OCI-M2 (cell line): ENCODE measurements around the gene REXO1.
"Not testable (repeated sequence)": the region's sequence is repeated elsewhere in the genome, so short reads cannot be mapped to it uniquely, and the experiment has no call there.

Experiments
- DNase-seq: peaks from one replicate; lab custom pipeline; 2025; ENCODE audit not compliant: unreplicated experiment; lab: John Stamatoyannopoulos, UW

The REXO1 gene, protein sequence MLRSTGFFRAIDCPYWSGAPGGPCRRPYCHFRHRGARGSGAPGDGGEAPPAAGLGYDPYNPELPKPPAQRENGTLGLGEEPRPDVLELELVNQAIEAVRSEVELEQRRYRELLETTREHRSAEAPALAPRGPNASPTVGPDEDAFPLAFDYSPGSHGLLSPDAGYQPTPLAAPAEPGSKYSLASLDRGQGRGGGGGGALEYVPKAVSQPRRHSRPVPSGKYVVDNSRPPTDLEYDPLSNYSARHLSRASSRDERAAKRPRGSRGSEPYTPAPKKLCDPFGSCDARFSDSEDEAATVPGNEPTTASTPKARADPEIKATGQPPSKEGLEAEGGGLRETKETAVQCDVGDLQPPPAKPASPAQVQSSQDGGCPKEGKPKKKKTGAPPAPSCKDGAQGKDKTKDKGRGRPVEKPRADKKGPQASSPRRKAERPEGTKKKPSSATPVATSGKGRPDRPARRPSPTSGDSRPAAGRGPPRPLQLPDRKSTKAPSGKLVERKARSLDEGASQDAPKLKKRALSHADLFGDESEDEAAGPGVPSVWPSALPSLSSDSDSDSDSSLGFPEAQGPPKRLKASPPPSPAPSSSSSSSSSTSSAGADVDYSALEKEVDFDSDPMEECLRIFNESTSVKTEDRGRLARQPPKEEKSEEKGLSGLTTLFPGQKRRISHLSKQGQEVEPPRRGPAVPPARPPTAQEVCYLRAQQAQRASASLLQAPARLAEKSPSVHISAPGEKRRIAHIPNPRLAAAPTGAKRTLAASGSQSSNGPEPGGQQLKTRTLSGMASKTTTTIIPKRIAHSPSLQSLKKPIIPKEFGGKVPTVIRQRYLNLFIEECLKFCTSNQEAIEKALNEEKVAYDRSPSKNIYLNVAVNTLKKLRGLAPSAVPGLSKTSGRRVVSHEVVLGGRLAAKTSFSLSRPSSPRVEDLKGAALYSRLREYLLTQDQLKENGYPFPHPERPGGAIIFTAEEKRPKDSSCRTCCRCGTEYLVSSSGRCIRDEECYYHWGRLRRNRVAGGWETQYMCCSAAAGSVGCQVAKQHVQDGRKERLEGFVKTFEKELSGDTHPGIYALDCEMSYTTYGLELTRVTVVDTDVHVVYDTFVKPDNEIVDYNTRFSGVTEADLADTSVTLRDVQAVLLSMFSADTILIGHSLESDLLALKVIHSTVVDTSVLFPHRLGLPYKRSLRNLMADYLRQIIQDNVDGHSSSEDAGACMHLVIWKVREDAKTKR

DNA sequence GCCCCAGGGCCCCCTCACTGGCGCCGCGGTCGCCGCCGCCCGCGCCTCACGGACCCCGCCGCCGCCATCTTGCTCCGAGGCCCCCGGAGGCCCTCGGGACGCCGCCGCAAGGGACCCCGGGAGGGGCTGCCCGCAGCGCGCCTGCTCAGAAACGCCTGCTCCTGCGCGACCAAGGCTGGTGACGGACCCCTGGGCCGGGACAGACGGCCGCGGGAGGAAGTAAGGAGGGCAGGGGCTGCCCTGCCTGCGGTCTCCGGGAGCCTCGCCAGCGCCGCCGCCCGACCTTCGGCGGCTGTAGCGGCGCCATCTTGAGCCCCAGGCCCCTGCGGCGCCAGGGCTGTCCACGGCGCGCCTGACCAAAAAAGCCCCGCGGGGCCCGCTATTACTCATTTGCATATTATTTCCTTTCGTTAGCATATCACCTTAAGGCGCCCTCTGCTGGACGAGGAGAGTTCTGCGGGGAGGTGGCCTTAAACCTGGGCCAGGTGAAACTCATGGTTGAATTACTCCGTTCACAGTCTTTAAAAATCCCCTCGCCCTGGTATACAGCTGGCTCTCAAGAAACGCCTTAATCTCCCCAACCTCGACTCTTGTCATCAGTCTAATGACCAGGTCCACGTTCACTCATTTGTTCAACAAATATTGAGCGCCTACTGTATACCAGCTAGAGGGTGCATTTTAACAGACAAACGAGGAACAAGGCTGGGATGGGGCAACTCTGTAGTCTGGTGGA lies at the start of gene REXO1:
REXO1 (minus strand) TSS at position 85 of the 733 bp plus-strand sequence. CDS start 125 bp downstream, outside the sequence.
- DNase-seq, result peak; percentile 75

DNA sequence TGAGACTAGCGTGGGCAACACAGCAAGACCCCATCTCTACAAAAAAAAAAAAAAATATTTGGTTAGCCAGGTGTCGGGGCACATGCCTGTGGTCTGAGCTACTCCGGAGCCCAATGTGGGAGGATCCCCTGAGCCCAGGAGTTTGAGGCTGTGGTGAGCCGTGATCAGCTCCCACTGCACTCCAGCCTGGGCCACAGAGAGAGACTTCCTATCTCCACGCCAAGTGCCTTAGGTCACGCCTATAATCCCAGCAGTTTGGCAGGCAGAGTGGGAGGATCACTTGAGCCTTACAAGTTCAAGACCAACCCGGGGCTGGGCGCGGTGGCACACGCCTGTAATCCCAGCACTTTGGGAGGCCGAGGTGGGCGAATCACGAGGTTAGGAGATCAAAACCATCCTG lies 48.2 kb upstream of the REXO1 start:
- no peak for DNase-seq

DNA sequence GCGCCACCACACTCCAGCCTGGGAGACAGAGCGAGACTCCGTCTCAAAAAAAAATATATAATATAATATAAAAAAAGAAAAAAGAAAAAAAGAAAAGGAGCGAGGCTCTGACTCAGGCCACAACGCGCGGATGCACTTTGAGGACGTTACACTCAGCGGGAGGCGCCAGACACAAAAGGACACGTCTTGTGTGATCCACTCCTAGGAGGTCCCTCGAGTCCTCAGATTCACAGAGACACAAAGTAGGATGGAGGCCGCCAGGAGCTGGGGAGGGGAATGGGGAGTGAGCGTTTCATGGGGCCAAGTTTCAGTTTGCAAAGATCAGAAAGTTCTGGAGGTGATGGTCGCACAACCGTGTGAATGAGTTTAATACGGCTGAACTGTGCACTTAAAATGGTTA lies 45.5 kb upstream of the REXO1 start:
- no peak for DNase-seq

DNA sequence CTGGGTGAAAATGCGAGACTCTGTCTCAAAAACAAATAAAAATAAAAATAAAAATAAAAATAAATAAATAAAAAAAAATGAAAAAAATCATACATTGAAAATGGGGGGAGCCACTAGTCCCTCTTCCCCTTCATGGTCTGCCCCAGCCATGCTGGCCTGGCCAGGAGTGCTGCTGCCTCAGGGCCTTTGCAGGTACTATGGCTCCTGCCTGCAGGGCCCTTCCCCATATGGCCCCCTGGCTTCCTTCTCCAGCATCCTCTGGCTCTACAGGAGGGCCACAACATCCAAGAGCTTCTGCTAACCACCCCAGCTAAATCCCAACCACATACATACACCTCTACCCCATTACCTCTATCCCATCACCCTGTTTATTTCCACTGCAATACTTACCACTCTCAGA lies 41.6 kb upstream of the REXO1 start:
- DNase-seq, result no peak

DNA sequence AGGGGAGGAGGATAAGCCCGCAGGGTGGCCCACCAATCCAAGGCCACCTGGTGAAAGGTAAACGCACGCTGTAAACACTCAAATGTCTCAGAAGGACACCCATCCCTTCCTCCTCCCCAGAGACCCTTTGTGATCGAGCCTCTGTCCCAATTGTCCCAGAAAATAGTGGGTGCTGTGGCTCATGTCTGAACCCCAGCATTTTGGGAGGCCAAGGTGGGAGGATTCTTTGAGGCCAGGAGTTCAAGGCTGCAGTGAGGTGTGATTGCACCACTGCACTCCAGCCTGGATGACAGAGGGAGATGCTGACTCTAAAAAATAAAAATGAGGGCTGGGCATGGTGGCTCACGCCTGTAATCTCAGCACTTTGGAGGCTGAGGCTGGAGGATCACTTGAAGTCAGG lies 40.1 kb upstream of the REXO1 start:
- no peak for DNase-seq

DNA sequence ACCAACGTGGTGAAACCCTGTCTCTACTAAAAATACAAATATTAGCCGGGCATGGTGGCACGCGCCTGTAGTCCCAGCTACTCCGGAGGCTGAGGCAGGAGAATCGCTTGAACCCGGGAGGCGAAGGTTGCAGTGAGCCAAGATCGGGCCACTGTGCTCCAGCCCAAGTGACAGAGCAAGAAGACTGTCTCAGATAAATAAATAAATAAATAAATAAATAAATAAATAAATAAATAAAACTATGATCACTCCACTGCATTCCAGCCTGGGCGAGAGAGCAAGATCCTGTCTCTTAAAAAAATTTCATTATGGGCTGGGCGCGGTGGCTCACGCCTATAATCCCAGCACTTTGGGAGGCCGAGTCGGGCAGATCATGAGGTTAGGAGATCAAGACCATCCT lies 38.1 kb upstream of the REXO1 start:
- DNase-seq, result not testable (repeated sequence)

DNA sequence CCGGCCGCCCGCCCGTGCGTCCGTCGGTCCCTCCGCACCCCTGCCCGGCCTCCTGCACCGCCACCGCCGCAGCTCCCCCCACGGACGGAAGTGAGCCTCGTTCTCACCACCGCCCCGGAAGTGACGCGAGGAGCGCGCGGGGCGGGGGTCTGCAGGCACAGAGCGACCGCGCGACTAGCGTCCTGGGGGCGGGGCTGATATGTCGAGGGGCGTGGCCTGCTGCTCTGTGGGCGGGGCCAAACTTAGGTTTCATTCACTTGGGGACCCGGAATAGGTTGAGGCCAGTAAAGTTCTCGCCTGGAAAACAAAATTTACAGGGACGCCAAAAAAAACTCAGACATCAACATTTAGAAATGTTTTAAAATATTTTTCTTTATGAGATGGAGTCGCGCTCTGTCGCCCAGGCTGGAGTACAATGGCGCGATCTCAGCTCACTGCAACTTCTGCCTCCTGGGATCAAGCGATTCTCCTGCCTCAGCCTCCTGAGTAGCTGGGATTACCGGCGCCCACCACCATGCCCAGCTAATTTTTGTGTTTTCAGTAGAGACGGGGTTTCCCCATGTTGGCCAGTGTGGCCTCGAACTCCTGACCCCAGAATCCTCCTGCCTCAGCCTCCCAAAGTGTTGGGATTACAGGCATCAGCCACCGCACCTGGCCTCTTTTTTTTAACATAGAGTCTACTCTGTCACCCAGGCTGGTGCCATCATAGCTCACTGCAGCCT lies 37.3 kb upstream of the REXO1 start, which contains the start of gene ABHD17A:
ABHD17A (minus strand) TSS at position 99 of the 722 bp plus-strand sequence. CDS start 3,930 bp downstream, outside the sequence.
- DNase-seq, result peak; percentile 62

DNA sequence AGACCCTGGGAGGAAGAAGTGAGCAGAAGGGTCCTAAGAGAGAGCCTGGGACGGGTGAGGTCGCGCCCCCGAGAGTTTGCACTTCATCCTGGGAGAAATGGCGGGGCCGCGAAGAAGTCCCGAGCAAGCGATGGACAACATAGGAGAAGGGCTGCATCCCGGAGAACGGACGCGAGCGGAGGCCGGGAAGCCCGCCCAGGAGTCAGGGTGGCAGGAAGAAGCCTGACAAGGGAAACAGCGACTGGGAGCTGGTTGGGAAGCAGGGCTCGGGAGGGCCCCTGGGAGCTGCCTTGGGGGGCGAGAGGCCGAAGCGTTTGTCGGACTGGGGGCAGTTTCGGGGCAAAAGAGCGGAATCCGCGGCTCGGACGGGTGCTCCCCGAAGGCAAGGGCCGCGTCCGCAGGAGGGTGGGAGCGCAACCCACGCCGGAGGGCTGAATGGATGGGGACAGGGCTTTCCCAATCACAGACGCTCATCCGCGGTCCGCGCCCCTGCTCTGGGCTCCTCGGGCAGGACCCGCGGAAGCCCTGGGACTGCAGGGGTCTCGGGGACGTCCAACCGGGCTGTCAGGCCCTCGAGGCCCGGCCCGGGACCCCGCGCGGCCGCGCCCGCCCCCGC lies 36.5 kb upstream of the REXO1 start:
- DNase-seq, result no peak

DNA sequence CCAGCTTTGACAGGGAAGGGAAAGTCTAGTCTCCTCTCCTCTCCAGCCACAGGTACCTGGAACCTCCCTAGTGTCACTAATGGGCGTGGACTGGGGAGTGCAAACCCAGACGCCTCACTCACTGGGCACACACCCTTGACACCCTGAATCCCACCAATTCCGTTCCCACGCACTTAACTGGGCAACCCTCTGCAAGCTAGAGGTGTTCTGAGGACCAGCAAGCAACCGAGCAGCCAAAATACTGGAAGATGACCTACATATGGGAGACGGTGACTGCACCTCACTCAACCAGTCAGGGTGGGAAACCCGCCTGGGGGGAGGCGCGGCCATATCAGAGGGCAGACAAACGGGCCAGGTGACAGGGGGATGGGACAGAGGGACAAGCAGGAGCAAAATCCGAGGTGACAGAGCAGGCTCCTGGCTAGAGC lies 36.0 kb upstream of the REXO1 start:
- DNase-seq, result no peak

DNA sequence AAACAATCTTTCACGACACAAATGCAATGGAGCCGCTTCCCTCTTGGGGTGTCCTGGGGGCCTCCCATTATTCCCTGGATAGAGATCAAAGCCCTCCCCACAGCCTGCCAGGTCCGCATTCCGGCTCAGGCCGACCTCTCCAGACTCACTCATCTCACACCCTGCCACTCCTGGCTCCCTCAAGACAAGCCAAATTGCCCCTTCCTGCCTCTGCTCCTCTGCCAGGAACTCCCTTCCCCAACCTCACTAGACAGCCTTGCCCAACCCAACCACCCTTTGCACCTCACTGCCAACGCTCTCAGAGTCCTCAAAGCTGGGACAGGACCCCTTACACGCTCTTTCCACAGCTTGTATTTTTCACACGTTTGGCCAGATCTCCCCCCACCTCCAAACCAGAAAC lies 35.5 kb upstream of the REXO1 start:
- DNase-seq, result no peak

DNA sequence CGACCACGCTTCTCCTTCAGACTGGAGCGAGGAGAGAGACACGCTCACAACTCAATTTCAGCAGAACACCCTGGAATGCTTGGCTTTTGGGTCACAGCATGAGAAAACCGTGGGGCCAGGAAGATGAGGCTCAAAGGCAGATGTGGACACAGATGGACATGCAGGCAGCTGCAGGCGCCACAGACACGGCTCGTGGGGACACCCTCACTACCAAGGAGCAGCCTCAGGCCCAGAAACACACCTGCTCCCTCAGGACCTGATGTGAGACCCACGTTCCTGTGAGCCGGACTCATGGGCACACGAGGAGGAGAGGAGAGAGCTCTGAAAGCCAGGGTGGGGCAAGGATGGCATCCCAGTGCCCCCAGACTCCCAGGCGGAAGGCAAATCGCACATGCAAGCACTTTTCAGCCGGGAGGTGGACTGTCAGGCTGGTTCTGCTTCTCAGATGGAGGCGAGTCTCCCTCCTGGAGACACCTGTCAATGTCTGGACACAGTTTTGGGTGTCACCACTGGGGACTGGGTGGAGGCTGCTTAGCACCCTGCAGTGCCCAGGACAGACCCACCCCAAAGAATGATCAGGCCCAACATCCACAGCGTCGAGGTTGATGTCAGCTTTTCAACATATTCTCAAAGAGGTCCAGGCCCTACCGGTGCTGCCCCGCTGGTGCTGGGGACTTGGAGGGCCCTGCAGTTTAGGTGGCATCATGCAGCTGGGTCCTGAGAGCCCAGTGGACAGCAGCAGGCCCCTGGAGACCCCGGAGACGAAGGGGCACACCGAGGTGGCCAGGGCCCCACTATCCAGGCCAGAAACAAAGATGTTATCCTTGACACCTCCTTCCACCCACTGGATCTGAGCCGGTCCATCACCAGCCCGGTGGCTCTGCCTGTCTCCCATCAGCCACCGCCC lies 34.8 kb upstream of the REXO1 start:
- no peak for DNase-seq

DNA sequence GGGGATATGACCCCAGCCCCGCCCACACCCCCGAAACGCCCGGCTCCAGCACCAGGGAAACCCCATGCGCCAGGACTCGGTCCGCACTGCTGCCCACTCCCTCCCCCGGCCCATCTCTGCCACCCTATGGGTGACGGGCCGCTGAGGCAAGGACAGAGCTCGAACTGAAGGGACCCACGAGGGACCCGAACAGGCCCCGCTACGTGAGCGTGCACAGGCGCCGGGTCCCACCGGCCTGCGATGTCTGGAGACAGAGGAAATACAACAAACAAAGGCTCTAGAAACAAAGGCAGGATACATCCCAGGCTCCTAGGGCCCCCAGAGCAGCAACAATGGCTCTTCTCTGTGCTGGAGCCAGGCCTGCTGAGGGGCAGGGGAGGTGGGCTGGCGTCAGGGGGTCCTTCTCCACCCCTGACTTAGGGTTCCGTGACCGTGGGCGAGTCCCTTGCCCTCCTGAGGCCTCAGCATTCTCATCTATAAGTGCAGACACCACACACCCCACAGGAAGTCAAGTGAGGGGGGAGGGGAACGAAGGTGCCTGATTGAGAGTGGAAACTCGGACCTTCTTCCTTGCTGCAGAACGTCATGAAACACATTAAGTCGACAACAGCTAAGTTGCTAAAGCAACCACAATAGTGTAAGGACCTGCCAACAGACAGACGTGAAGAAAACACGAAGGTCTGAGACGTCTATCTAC lies 34.0 kb upstream of the REXO1 start:
- no peak for DNase-seq

DNA sequence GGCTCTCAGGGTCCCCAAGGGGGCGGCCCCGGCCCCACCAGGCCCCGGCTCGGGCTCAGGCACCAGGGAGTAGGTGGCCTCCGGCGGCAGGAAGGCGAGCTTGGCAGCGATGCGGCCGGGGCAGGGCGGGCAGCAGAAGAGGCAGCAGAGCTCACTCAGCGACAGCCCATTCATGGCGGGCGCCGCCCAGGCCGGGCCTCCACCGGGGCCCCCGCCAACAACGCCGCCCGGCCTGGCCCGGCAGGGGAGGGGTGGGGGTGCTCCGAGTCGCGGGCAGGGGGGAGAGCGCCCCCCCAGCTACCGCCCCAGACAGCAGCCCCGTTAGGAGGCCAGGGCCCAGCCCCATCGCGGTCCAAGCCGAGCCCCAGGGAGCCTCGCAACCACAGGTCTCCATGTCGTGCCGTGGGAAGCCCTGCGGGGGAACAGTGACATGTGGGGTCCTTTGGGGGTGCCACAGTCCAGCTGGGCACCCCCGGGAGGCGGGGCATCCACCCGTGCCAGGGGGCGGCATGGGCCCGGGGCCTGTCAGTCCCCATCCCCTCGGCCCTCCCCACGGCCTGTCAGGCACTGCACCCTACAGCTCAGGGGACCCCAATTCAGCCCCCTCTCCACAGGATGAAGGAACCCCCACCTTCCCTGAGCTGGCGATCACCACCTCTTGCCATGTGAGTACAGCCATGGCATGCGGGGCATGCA lies 33.3 kb upstream of the REXO1 start:
- not testable (repeated sequence) for DNase-seq

DNA sequence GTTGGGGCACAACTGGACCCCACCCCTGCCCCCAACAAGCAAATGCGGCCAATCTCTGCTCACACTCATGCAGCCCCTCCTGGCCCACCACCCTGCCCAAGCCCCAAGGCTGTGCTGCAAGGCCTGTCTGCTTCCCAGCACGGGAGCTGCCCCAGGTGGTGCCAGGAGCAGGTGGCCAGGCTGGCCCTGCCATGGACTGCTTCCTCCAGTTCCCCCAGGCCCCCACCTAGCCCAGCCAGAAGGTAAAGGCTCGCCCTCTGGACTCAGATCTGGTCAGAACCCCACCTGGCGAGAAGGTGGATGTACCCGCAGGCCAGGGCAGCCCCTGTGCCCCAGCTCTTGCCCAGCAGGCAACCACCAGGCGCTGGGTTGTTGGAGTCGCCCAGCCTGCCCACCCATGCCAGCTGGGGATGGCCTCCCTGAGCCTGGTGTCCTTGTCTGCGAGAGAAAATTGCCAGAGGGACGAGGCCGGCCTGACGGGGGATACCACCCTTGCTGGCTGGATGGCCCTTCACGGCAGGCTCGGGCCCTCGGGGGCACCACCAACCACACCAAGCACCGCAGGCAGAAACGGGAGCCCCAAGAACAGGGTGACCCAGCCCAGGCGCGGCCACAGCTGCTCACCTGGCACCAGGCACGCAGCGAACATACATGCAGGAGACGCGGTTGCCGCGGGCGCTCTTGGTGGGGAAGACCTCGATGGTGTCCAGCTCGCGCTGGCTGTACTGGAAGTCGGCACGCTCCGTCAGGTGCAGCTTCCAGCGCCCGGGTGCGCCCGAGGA lies 32.5 kb upstream of the REXO1 start:
- no peak for DNase-seq

DNA sequence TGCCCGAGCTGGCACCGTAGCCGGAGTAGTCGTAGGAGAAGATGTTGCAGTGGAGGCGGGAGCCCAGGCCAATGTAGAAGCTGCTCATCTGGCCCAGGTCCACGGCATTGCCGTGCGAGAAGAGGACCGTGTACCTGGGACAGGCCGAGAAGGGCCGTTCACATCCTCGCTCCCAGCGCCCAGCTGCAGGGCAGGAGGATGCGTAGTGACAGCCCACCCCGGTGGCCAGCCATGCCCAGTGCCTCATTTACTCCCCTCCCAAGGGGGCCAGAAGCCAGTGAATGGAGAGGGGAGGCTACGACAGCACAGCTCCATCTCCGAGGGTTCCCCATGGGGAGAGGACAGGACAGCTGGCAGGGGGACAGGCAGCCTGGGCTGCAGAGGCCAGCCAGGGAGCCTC lies 31.7 kb upstream of the REXO1 start:
- not testable (repeated sequence) for DNase-seq

DNA sequence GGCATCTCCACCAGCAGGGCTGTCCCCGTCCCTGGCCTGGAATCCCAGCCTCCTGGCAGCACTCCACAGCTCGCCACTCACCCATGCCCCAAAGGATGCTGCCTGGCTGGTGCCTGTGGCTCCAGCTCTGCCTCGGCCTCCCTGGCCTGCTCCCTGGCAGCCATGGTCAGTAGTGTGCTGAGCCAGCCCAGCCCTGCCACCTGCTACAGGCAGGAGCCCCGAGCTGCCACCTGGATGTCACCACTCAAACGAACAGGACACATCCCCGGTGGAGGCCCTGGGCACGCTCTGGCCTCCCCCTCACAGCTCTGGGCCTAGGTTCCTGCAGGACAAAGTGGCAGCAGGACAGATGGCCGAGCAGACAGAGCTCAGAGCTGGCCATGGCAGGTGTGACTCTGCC lies 30.3 kb upstream of the REXO1 start:
- not testable (repeated sequence) for DNase-seq
